Skeletal muscle satellite cell (primary cell): ENCODE measurements around the gene SLC6A3.
"Not testable (repeated sequence)": the region's sequence is repeated elsewhere in the genome, so short reads cannot be mapped to it uniquely, and the experiment has no call there.

Experiments used
- H3K27me3 ChIP-seq: 2 replicates; pipeline ENCODE4 v1.7.0; 2013; ENCODE audit warnings: low read length; ENCODE audit not compliant: control insufficient read depth, insufficient read depth
- H3K36me3 ChIP-seq: 2 replicates; pipeline ENCODE4 v1.7.0; 2013; ENCODE audit warnings: mild to moderate bottlenecking, control low read depth, low read length; ENCODE audit not compliant: insufficient read depth
- H3K4me1 ChIP-seq: 2 replicates; pipeline ENCODE4 v1.7.0; 2013; ENCODE audit warnings: low read length; ENCODE audit not compliant: control insufficient read depth, insufficient read depth
- H3K4me2 ChIP-seq: 2 replicates; pipeline ENCODE4 v1.7.0; 2013; ENCODE audit warnings: mild to moderate bottlenecking, low read length
- H3K4me3 ChIP-seq: 2 replicates; pipeline ENCODE4 v1.7.0; 2013; ENCODE audit warnings: low read length
- H3K9ac ChIP-seq: 2 replicates; pipeline ENCODE4 v1.7.0; 2013; ENCODE audit warnings: mild to moderate bottlenecking, low read depth, low read length, moderate library complexity
- H3K9me3 ChIP-seq: replicated peaks from 2 replicates; pipeline ENCODE4 v1.7.0; 2013; ENCODE audit warnings: mild to moderate bottlenecking, control low read depth, low read length

The SLC6A3 gene

DNA sequence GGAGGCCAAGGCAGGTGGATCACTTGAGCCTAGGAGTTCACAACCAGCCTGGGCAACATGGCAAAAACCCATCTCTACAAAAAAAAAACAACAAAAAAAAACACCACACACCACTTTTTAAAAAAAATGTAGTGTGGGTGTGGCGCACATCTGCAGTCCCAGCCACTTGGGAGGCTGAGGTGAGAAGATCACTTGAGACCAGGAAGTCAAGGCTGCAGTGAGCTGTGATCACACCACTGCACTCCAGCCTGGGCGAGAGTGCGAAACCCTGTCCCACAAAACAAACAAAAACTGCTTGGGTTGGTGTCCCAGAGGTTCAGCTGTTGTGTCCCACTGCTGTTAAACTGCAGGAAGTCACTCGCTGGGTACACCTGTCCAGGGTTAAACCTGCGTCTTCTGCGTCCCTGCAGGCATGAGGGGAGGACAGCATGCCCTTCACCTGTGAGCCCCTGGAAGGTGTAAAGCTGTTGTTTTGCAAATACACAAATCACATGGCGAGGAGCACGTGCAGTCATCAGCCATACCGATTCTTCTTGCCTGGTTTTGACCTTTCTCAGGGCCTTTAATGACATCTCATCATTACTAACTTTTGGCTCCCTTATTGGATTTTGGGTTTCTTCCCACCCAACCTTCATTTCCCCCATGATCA is 71.1 kb downstream of the SLC6A3 start:
- Histone ChIP-seq H3K36me3 (no peaks in the 10 kb centered on the region), H3K4me3 (no peak overlapping the region), H3K4me1 (no peaks in the 10 kb centered on the region), H3K9me3 (no peaks in the 10 kb centered on the region), H3K4me2 (no peak overlapping the region), H3K27me3 (peaks cover 48% of the 10 kb centered on the region), H3K9ac (no peak overlapping the region)

DNA sequence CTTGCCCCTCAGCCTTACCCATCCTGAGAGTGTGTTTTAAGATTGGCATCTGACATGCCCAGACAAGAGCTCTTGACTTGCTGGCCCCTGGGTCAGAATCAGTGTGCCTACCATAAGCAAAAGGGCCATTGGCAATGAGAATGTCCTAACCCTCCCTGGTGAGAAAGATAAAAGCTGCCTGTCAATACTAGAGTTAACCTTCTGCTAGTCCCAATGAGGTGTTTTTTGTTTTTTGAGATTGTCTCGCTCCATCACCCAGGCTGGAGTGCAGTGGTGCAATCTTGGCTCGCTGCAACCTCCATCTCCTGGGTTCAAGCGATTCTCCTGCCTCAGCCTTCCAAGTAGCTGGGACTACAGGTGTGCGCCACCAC is 73.3 kb downstream of the SLC6A3 start:
- H3K9ac ChIP-seq, H3K36me3 ChIP-seq, H3K9me3 ChIP-seq, H3K4me2 ChIP-seq, H3K4me3 ChIP-seq, H3K4me1 ChIP-seq: not testable (repeated sequence)
- H3K27me3 ChIP-seq, result peaks cover 57% of the 10 kb centered on the region

DNA sequence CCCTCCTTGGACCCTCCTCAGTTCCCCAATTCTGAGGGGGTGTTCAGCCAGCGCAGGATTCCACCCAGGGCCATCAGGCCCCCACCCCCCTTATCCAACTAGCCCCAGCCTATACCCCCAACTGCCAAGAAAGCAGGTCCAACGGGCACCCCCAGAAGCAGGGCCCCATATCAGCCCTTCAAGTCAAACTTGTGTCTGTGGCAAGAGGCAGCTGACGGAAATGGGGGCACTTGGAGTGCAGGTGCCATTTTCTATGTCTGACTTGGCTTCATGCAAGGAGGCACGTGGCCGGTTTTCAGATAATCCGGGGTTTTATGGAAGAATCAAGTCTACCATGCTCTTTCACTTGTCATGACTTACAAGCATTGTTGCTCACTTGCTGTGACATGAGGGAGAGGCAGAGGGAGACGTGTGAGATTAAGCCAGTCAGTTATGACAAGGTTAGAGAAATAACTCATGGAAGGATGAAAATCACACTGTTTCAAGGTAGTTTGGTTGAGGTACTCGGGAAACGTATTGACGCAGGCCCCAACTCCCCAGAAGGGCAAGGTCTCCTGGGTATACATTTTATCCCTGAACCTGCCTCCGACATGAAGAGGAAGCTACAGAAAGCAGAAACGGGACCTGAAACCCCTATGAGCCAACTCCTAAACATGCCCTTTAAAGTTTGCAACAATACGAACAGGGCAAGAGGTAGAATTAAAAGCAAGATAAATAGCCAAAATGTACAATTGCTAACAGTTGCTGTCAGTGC is 73.8 kb downstream of the SLC6A3 start:
- H3K4me3 ChIP-seq, result no peak overlapping the region
- H3K27me3 ChIP-seq, result peaks cover 60% of the 10 kb centered on the region
- no peak overlapping the region for H3K9ac ChIP-seq
- H3K4me1 ChIP-seq, result no peaks in the 10 kb centered on the region
- H3K9me3 ChIP-seq, result no peaks in the 10 kb centered on the region
- H3K4me2 ChIP-seq, result no peak overlapping the region
- no peaks in the 10 kb centered on the region for H3K36me3 ChIP-seq

DNA sequence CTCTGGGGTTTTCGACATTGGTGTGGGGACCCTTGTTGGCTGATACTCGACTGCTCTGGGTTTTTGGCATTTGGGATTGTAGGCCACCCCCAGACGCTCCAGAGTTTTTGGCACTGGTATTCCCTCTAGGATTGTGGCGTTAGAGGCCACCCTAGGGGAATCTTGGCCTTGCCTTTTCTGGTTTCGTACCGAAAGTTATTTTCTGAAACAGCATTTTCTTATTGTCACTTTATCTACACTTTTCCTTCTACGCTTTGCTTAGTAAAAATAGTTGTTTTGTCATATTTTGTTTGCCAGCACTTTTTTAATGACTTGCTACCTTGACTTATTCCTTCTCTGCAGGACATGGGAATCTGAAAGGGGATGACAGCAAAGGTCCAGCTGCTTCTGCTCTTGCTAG is 75.2 kb downstream of the SLC6A3 start:
- no peaks in the 10 kb centered on the region for H3K4me1 ChIP-seq
- H3K4me3 ChIP-seq, result no peak overlapping the region
- H3K9ac ChIP-seq, result no peak overlapping the region
- no peaks in the 10 kb centered on the region for H3K36me3 ChIP-seq
- no peak overlapping the region for H3K4me2 ChIP-seq
- no peaks in the 10 kb centered on the region for H3K9me3 ChIP-seq
- peaks cover 51% of the 10 kb centered on the region for H3K27me3 ChIP-seq

DNA sequence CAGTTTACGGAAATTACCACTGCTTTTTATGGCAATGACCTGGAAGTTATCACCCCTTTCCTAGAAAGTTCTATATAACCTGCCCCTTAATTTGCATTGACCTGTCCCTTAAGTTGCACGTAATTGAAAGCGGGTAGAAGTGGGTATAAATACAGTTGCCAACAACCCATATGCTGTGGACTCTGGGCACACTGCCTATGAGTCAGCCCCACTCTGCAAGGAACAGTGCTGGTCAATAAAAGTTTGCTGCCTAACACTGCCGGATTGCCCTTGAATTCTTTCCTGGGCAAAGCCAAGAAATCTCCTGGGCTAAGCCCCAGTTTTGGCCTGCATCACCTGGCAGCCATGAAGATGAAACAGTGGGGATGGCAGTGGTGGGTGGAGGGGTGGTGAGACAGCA is 76.5 kb downstream of the SLC6A3 start:
- H3K9ac ChIP-seq, result no peak overlapping the region
- no peak overlapping the region for H3K4me2 ChIP-seq
- no peaks in the 10 kb centered on the region for H3K9me3 ChIP-seq
- no peak overlapping the region for H3K4me3 ChIP-seq
- no peaks in the 10 kb centered on the region for H3K36me3 ChIP-seq
- H3K27me3 ChIP-seq, result peaks cover 48% of the 10 kb centered on the region
- H3K4me1 ChIP-seq, result no peaks in the 10 kb centered on the region

DNA sequence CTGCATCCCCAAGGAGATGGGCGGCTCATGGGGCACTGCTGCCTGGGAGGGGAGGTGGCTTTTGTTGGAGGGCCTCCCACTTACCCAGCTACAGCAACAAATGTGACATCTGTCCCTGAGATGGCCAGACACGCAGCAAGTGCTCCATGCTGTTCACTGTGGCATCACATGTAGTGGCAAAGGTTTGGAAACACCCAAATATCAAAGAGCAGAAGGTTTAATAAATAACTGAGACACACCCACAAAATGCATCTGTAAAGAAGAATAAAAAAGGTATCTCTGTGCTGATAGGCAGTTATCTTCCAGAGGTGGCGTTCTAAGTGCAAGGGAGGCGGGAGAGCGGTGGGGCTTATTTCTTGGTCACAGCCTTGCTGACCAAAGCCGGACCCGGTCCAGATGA is 77.0 kb downstream of the SLC6A3 start:
- Histone ChIP-seq H3K4me1 (no peaks in the 10 kb centered on the region), H3K4me3 (no peak overlapping the region), H3K9me3 (no peaks in the 10 kb centered on the region), H3K4me2 (no peak overlapping the region), H3K9ac (no peak overlapping the region), H3K27me3 (peaks cover 48% of the 10 kb centered on the region), H3K36me3 (no peaks in the 10 kb centered on the region)

DNA sequence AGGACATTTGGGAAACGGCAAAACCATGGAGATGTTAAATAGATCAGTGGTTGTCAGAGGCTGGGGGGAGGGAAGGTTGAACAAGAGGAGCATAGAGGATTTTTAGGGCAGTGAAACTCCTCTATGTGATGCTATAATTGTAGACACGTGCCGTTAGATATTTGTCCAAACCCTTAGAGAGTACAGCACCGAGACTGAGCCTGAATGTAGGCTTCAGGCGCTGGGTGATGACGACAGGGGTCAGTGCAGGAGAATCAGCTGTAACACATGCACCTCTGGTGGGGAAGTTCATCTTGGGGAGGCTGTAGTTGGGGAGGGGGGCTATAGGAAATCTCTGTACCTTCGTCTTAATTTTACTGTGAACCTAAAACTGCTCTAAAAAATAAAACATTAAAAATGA is 78.1 kb downstream of the SLC6A3 start:
- H3K4me2 ChIP-seq, result no peak overlapping the region
- H3K9ac ChIP-seq, result no peak overlapping the region
- H3K4me3 ChIP-seq, result no peak overlapping the region
- no peaks in the 10 kb centered on the region for H3K4me1 ChIP-seq
- peaks cover 51% of the 10 kb centered on the region for H3K27me3 ChIP-seq
- H3K9me3 ChIP-seq, result no peaks in the 10 kb centered on the region
- no peaks in the 10 kb centered on the region for H3K36me3 ChIP-seq

DNA sequence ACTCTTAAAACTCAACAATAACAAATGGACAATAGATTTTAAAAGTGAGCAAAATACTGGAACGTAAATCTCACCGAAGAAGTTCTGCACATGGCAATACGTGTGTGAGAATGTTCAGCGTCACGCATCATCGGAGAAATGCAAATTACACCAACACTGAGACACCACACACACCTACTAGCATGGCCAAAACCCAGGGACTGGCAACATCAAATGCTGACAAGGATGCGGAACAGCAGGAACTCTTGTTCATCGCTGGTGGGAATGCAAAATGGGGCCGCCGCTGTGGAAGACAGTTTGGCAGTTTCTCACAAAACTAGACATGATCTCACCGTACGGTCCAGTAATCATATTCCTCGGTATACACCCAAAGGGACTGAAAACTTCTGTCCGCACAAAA is 78.7 kb downstream of the SLC6A3 start:
- Histone ChIP-seq H3K27me3 (peaks cover 50% of the 10 kb centered on the region), H3K4me3 (no peak overlapping the region), H3K4me1 (no peaks in the 10 kb centered on the region)

DNA sequence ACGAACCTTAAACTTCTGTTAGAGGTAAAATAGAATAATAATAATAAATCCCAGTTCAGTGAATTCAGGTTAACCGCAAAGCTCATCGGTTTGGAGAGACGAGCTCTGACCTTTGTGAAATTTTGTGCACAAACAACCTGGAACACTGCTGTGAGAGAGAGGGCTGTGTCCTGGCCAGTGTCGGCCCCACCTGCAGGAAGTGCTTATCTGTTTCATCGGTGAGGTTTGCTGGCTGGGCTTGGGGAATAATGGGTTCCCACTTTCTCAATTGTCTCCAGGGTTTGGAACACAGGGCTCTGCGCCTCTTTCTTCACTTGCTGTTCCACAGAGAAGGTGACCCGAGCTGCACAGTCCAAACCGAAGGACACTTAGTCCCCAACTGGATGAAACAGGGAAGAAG is 81.0 kb downstream of the SLC6A3 start:
- Histone ChIP-seq H3K27me3 (peaks cover 61% of the 10 kb centered on the region), H3K4me3 (no peak overlapping the region), H3K4me1 (no peaks in the 10 kb centered on the region), H3K4me2 (no peak overlapping the region), H3K36me3 (no peaks in the 10 kb centered on the region), H3K9me3 (no peaks in the 10 kb centered on the region), H3K9ac (no peak overlapping the region)

More for the DNA sequence above, 78.7 kb downstream of the SLC6A3 start:
- Histone ChIP-seq H3K9me3 (no peaks in the 10 kb centered on the region), H3K4me2 (no peak overlapping the region), H3K9ac (no peak overlapping the region), H3K36me3 (no peaks in the 10 kb centered on the region)

DNA sequence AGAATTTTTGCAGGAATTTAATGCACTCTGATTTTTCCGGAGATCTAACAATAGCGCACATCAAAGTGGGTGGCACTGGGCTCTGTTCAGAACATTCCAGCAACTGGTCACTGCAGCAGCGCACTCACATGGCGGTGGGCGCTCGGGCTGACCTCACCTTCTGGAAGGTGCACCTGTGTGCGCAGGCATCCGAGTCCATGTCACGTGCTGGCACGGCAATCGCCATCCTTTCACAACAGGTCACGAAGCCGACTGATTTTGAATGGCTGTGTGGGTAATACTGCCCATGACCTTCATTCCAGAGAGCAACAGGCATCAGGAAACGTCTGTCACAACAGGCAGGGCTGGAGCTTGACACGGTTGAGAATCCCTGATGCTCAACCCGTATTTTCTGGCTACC is 81.7 kb downstream of the SLC6A3 start:
- Histone ChIP-seq H3K4me1 (no peaks in the 10 kb centered on the region), H3K9ac (no peak overlapping the region), H3K9me3 (no peaks in the 10 kb centered on the region), H3K27me3 (peaks cover 59% of the 10 kb centered on the region), H3K4me3 (no peak overlapping the region), H3K4me2 (no peak overlapping the region), H3K36me3 (no peaks in the 10 kb centered on the region)

DNA sequence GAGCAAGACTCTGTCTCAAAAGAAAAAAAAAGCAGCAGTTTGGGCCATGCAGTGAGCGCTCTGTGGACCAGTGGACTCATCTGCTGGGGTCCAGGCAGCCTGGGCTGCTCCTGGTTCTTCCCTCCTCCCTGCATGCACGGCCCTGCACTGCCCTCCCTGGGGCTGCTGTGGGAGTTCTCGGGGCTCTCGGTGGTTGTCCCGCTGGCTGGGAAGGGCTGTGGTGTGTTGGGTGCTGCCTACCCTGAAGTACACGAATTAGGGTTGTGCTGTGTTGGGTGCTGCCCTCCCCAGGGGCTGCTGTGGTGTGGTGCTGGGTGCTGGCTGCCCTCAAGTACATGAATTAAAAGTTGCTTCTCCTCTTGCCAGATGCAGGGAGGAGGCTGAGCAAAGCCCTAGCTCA is 82.1 kb downstream of the SLC6A3 start:
- no peak overlapping the region for H3K4me2 ChIP-seq
- H3K36me3 ChIP-seq, result no peaks in the 10 kb centered on the region
- no peaks in the 10 kb centered on the region for H3K4me1 ChIP-seq
- no peak overlapping the region for H3K4me3 ChIP-seq
- peaks cover 59% of the 10 kb centered on the region for H3K27me3 ChIP-seq
- no peak overlapping the region for H3K9ac ChIP-seq
- no peaks in the 10 kb centered on the region for H3K9me3 ChIP-seq
